IPS-18a (cell line): Measurements from ENCODE around the gene TRNAU1AP.
A peak's percentile ranks its signal among the peaks of the same experiment; 100 is the strongest.

Source experiments
- H3K27ac ChIP-seq: one replicate; pipeline ENCODE4 v1.5.1; 2013; ENCODE audit warnings: low read length
- H3K27me3 ChIP-seq: one replicate; pipeline ENCODE4 v1.6.1; 2013; ENCODE audit warnings: mild to moderate bottlenecking, low read length; ENCODE audit not compliant: control insufficient read depth, insufficient read depth
- H3K36me3 ChIP-seq: one replicate; pipeline ENCODE4 v1.6.1; 2013; ENCODE audit warnings: low read depth, low read length; ENCODE audit not compliant: control insufficient read depth
- H3K4me1 ChIP-seq: one replicate; pipeline ENCODE4 v1.6.1; 2013; ENCODE audit warnings: low read depth, low read length; ENCODE audit not compliant: control insufficient read depth
- H3K4me3 ChIP-seq: one replicate; pipeline ENCODE4 v1.5.1; 2013; ENCODE audit warnings: low read length
- H3K9ac ChIP-seq: one replicate; pipeline ENCODE4 v1.6.1; 2013; ENCODE audit warnings: mild to moderate bottlenecking, low read length, moderate library complexity
- H3K9me3 ChIP-seq: one replicate; pipeline ENCODE4 v1.6.1; 2013; ENCODE audit warnings: low read depth, low read length; ENCODE audit not compliant: control insufficient read depth

Gene TRNAU1AP

GRCh38 chr1:28552758-28553663, at the start of gene TRNAU1AP:
Gene TRNAU1AP, plus strand, starts transcription at chr1:28553085. Its CDS starts 26 bp downstream, at chr1:28553111.
- Histone ChIP-seq H3K9me3 (no peaks in the 10 kb centered on the region), H3K27ac (peak within 1 kb of the TSS; percentile 83), H3K9ac (peak within 1 kb of the TSS; percentile 85), H3K36me3 (peaks cover 7% of the 10 kb centered on the region), H3K27me3 (no peaks in the 10 kb centered on the region), H3K4me3 (peak within 1 kb of the TSS; percentile 95), H3K4me1 (peaks cover 4% of the 10 kb centered on the region)

GRCh38 chr1:28503117-28503516, 49.8 kb upstream of the TRNAU1AP start:
- Histone ChIP-seq H3K4me1 (peaks cover 3% of the 10 kb centered on the region), H3K4me3 (no peak overlapping the region), H3K27me3 (no peaks in the 10 kb centered on the region), H3K9me3 (no peaks in the 10 kb centered on the region), H3K36me3 (peaks cover 25% of the 10 kb centered on the region), H3K27ac (no peak overlapping the region), H3K9ac (no peak overlapping the region)

- H3K27ac ChIP-seq, result peak within 1 kb of the TSS; percentile 46
- peaks cover 19% of the 10 kb centered on the region for H3K4me1 ChIP-seq
- H3K27me3 ChIP-seq, result no peaks in the 10 kb centered on the region
Observed at GRCh38 chr1:28505406-28506187, 47.3 kb upstream of the TRNAU1AP start, which contains the start of gene RCC1. Gene RCC1, plus strand, starts transcription at chr1:28506043. Its CDS starts 23,824 bp downstream, at chr1:28529867.

GRCh38 chr1:28506907-28507246, 46.0 kb upstream of the TRNAU1AP start:
- peaks cover 19% of the 10 kb centered on the region for H3K4me1 ChIP-seq
- H3K27me3 ChIP-seq, result no peaks in the 10 kb centered on the region
- H3K36me3 ChIP-seq, result peaks cover 52% of the 10 kb centered on the region

More at GRCh38 chr1:28505406-28506187, 47.3 kb upstream of the TRNAU1AP start, which contains the start of gene RCC1:
- Histone ChIP-seq H3K4me3 (peak within 1 kb of the TSS; percentile 65), H3K9me3 (no peaks in the 10 kb centered on the region), H3K36me3 (peaks cover 45% of the 10 kb centered on the region), H3K9ac (peak within 1 kb of the TSS; percentile 93)

GRCh38 chr1:28507247-28507645, 45.6 kb upstream of the TRNAU1AP start:
- Histone ChIP-seq H3K4me3 (peak overlapping the region; percentile 65), H3K9me3 (no peaks in the 10 kb centered on the region), H3K9ac (peak overlapping the region; percentile 93), H3K36me3 (peaks cover 55% of the 10 kb centered on the region), H3K27ac (peak overlapping the region; percentile 46), H3K4me1 (peaks cover 19% of the 10 kb centered on the region), H3K27me3 (no peaks in the 10 kb centered on the region)

More at GRCh38 chr1:28506907-28507246, 46.0 kb upstream of the TRNAU1AP start:
- H3K9ac ChIP-seq, result peak overlapping the region; percentile 93
- peak overlapping the region; percentile 65 for H3K4me3 ChIP-seq
- peak overlapping the region; percentile 46 for H3K27ac ChIP-seq
- H3K9me3 ChIP-seq, result no peaks in the 10 kb centered on the region

- no peaks in the 10 kb centered on the region for H3K9me3 ChIP-seq
- peak overlapping the region; percentile 93 for H3K9ac ChIP-seq
- H3K36me3 ChIP-seq, result peaks cover 60% of the 10 kb centered on the region
- H3K27me3 ChIP-seq, result no peaks in the 10 kb centered on the region
- peak overlapping the region; percentile 65 for H3K4me3 ChIP-seq
- H3K4me1 ChIP-seq, result peaks cover 19% of the 10 kb centered on the region
- H3K27ac ChIP-seq, result peak overlapping the region; percentile 89
Observed at GRCh38 chr1:28507646-28508434, 45.0 kb upstream of the TRNAU1AP start.

- peak overlapping the region; percentile 93 for H3K9ac ChIP-seq
- H3K27ac ChIP-seq, result peak overlapping the region; percentile 89
- peaks cover 60% of the 10 kb centered on the region for H3K36me3 ChIP-seq
- H3K4me1 ChIP-seq, result peaks cover 19% of the 10 kb centered on the region
- no peaks in the 10 kb centered on the region for H3K27me3 ChIP-seq
- H3K9me3 ChIP-seq, result no peaks in the 10 kb centered on the region
- peak overlapping the region; percentile 65 for H3K4me3 ChIP-seq
Observed at GRCh38 chr1:28508435-28508754, 44.5 kb upstream of the TRNAU1AP start.

- Histone ChIP-seq H3K4me3 (peak overlapping the region; percentile 65), H3K9ac (peak overlapping the region; percentile 93), H3K36me3 (peaks cover 60% of the 10 kb centered on the region), H3K27ac (peak overlapping the region; percentile 89), H3K27me3 (no peaks in the 10 kb centered on the region), H3K4me1 (peaks cover 19% of the 10 kb centered on the region), H3K9me3 (no peaks in the 10 kb centered on the region)
Observed at GRCh38 chr1:28509705-28510272, 43.1 kb upstream of the TRNAU1AP start.

- H3K27ac ChIP-seq, result peak overlapping the region; percentile 89
- H3K4me3 ChIP-seq, result peak overlapping the region; percentile 65
- H3K9ac ChIP-seq, result peak overlapping the region; percentile 93
- peaks cover 60% of the 10 kb centered on the region for H3K36me3 ChIP-seq
- no peaks in the 10 kb centered on the region for H3K9me3 ChIP-seq
- peaks cover 19% of the 10 kb centered on the region for H3K4me1 ChIP-seq
- no peaks in the 10 kb centered on the region for H3K27me3 ChIP-seq
Observed at GRCh38 chr1:28510273-28510969, 42.5 kb upstream of the TRNAU1AP start.

GRCh38 chr1:28510970-28511440, 41.9 kb upstream of the TRNAU1AP start:
- Histone ChIP-seq H3K4me1 (peaks cover 19% of the 10 kb centered on the region), H3K27me3 (no peaks in the 10 kb centered on the region), H3K27ac (peak overlapping the region; percentile 89), H3K4me3 (no peak overlapping the region), H3K36me3 (peaks cover 60% of the 10 kb centered on the region), H3K9ac (peak overlapping the region; percentile 93), H3K9me3 (no peaks in the 10 kb centered on the region)
